GM18520 (cell line): ENCODE results near the gene GLTP.

ENCODE experiments used
- ATAC-seq: cut with Tn5 transposase; IDR thresholded peaks from one replicate; pipeline ENCODE4 v1.9.1; 2021; ENCODE audit not compliant: unreplicated experiment

GLTP gene

DNA sequence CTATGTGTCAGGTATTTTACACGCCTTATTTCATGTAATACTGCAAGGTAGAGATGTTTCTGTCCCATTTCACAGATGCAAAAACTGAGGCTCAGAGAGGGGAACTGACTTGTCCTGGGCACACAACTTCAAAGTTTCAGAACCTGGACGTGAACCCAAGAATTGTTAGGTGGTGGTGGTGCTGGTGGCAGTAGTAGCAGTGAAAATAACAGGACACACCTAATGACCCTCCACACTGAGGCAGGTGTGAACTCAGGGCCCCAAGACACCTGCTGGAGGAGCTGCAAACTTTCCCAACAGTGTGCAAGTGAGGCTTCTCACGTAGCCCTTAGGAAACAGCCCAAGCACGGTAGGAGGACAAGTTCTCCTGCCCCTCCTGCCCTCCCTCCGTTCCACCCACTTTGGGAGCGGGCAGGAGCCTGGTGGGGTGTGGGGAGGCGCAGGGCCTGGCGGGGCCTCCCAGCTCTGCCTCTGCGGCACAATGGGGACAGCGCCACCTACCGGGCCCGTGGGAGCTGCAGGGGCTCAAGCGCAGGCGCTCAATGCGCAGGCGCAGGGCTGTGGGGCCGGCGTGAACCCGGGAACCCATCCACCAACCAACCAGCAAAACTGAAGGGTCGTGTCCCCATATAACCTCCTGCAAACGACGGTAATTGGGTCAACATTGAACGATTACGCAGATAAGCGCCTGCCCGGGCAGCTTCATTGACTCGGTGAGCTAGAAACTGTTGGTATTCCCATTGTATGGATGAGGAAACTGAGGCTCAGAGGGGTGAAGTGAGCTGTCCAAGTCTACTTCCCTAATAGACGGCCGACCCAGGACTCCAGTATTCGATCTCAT lies 35.1 kb downstream of the GLTP start:
- ATAC-seq: peak; percentile 74

DNA sequence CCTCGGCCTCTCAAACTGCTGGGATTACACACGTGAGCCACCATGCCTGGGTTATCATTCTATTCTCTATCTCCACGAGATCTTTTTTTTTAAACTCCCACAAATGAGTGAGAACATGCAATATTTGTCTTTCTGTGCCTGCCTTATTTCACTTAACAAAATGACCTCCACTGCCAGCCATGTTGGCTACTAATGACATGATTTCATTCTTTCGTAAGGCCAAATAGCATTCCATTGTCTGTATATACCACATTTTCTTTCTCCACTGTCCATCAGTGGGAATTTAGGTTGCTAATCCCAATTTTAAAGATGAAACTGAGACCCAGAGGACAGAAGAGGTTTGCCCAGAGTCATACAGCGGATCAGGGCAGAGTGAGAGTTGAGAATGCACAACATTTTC lies 36.2 kb downstream of the GLTP start:
- ATAC-seq: no peak

DNA sequence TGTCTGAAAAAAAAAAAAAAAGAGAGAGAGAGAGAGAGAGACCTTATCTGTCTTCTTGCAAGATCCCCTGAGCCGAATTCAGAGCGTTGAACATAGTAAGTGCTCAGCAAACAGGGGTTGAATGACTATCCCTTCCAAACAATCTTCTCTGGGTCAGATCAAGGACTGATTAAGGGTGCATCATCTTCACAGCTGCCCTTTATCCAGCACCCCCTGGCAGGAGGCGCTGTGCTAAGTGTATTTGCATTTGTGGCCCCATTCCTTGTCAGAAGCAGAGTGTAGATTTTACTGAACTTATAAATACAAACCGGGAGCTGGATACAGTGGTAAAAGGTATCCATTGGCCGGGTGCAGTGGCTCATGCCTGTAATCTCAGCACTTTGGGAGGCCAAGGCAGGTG lies 38.3 kb downstream of the GLTP start:
- ATAC-seq: no peak

- ATAC-seq: no peak
Observed at GRCh38 chr12:109841356-109841755, 39.0 kb downstream of the GLTP start.

- no peak for ATAC-seq
Observed at GRCh38 chr12:109840305-109841074, 39.9 kb downstream of the GLTP start.

- no peak for ATAC-seq
Observed at GRCh38 chr12:109839444-109839843, 40.9 kb downstream of the GLTP start.

DNA sequence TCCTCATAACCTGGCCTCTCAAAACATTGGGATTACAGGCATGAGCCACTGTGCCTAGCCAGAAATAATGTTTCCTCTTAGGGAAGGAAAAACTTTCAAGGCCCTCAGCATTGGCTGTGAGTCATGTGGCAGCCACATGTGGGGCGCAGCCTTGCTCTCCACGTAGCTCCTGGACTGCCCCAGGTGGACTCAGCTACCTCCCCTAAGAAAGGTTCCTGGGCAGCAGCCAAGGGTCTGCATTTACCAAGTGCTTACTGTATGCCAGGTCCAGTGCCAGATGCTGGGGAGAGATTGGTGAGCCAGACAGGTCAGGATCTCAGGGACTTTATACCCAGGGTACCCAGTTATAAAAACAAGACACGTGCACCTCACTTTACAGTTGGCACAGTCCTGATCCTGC lies 43.4 kb downstream of the GLTP start:
- no peak for ATAC-seq

DNA sequence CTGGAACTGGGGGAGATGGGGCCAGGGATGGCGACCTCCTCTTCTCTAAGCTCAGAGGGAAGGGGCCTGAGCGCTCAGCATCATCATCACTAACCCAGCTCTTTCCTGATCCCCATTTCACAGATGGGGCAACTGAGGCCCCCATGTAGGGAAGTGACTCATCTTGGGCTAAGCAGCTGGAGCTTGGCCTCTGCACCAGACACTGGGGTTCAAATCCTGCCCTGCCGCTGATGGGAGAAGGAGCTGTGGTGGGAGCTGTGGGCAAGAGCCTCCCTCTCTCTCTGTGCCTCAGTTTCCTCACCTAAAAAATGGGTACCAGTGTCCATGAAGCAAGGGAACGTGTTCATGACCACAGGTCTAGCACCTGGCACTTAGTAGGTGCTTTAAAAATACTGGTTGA lies 44.5 kb downstream of the GLTP start:
- ATAC-seq: no peak

DNA sequence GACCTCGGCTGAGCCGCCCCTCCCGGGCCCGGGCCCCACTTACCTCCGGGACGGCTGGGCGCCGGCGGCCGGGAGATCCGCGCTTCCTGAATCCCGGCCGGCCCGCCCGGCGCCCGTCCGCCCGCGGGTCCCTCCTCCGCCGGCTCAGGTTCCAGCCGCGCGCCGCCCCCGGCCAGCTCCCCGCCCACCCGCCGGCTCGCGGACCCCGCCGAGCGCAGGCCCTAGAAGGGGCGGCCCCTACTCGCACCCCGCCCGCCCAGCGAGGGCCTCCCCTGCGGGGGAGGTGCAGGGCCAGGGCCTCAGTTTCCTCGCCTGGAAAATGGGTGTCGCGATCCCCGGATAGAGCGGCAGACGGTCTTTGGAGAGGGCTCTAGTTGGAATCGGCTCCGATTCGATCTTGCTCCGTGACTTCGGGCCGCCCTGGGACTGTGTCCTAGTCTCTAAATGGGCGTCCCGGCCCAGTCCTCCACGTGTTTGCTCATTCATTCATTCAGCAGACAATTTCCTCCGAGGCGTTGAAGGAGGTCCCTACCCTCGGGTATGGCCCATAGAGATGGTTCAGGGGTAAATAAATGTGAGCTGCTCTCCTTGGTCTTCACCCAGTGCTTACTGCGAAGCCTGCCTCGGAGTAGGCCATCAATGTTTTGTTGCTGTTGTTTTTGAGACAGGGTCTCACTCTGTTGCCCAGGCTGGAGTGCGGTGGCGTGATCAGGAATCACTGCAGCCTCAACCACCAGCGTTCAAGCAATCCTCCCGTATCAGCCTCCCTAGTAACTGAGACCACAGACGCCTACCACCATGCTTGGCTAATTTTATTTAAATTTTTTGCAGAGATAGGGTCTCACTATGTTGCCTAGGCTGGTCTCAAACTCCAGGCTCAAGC lies 46.8 kb downstream of the GLTP start, which contains the start of gene TRPV4:
Gene TRPV4, minus strand, starts transcription at position 92 of the 883 bp plus-strand sequence. CDS start 18,602 bp downstream, outside the sequence.
- no peak for ATAC-seq

DNA sequence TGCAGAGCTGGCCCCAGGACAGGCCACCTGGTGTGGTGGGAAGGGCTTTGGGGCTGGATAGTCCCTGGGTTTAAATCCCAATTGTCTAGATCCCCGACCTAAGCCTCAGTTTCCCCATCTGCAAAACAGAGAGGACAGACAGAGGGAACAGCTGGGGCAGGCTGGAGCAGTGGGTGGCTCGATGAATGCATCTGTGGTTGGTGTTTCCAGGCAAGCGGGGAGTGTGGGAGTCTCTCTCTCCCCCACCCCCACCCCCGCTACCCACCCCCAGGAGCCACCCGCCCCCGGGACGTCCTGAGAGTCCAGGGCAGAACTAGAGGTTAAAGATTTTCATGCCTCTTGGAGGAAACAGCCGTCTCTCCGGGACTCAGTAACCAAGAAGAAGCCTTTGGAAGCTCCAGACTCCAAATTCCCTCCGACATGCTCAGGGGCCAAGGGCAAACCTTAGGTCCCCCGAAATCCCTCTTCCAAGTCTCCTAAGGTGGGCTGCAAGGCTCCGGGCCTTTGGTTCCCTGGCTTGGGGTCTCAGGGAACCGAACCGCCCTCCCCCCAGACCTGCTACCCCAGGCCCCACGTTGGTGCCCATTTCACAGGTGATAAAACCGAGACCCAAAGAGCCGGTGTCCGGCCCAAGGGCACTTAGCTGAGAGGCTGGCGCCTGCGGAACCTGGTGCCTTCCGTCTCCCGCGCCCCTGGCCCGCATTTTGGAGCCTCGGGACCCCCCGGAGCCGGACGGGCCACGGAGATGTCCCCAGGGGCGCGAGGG lies 47.6 kb downstream of the GLTP start:
- ATAC-seq: no peak

GRCh38 chr12:109831929-109832328 lies 48.4 kb downstream of the GLTP start:
- ATAC-seq: no peak

DNA sequence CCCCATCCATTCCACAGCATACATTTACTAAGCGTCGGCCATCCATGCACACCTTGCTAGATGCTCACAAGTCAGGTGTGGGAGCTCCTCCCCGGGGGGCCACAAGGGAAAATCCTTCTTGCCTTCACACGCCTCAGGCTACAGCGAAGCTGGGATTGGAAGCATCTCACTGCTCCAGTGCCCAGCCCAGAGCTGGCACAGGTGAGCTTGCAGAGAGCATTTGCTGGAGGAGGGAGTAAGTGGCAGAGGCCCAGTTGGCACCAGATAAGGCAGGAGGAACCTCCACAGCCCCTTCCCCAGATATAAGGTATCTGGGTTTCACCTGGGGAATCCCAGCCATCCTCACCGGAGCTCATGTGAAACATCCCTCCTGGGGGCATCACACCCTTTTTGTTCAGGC lies 49.0 kb downstream of the GLTP start:
- no peak for ATAC-seq

DNA sequence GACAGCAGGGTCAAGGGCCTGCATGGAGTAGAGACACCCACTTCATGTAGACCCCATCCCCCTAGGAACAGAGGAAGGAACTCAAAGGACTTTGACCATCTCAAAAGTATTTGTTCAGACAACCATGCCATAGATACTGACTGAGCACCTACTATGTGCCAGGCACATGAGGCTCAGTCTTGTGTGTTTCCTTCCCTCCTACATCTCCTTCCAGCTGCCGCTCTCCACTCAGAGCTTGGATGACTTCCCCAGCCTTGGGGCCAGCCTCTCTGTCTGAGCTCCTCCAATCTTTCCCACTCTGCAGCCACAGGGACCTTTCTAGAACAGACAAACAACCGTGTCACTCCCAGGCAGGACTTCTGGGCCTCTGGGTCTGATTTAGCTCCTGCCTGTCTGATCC lies 49.6 kb downstream of the GLTP start:
- ATAC-seq: no peak

DNA sequence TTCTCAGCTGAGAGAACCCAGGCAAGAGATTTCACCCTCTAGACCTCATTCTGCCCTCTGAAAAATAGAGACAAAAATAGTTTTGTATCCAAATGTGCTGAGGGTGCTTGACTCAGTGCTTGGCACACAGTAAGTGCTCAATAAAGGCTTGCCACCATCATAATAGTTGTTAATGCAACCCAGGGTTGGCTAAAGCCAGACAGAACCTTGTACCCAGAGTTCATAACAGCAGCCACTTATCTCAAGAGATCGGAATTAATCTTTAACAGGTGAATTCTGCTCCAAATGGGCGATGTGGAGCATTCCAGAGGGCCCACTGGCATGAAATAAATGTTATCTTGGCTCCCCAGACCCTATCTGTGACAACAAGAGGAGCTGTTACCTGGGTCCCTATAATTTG lies 50.1 kb downstream of the GLTP start:
- no peak for ATAC-seq

GRCh38 chr12:109829667-109830066 lies 50.7 kb downstream of the GLTP start:
- ATAC-seq: no peak

GRCh38 chr12:109828754-109829511 lies 51.4 kb downstream of the GLTP start:
- ATAC-seq: no peak

GRCh38 chr12:109827566-109828550 lies 52.5 kb downstream of the GLTP start:
- ATAC-seq: no peak

- ATAC-seq: no peak
Observed at GRCh38 chr12:109827080-109827479, 53.3 kb downstream of the GLTP start.

GRCh38 chr12:109824731-109825130 lies 55.6 kb downstream of the GLTP start:
- ATAC-seq: no peak
